ENCODE data around the gene DNLZ. TPM values are rescaled to one million over a fixed set of nuclear protein-coding genes. Genes with fewer than 3 reads are reported as not detected.

Gene DNLZ
- total and polyA plus RNA-seq, 10 donors: 15.8 to 29.8 (median 22.3) TPM

- Histone ChIP-seq H3K9me3 (no peaks in the 10 kb centered on the region), H3K36me3 (peaks cover 0 to 62% (median 13%) of the 10 kb centered on the region in 6 donors), H3K27ac (peak overlapping the region in 5 of 8 donors; percentile 54 to 99 (median 98)), H3K27me3 (replicated peaks in 1 of 7) (peaks cover 0 to 9% (median 0%) of the 10 kb centered on the region in 7 donors), H3K4me1 (peaks cover 5 to 64% (median 37%) of the 10 kb centered on the region in 6 donors), H3K4me3 (no peak overlapping the region)
- no peak for DNase-seq
- intact Hi-C loops (cut with DNase I; ENCODE audit: low total_unique reads): no loop called here
- TF ChIP-seq CTCF (IDR thresholded peaks at IDR 0.05 in 8 of 11, conservative IDR thresholded peaks at IDR 0.05 in 3 of 11): no peak
- TF ChIP-seq POLR2AphosphoS5 (IDR thresholded peaks at IDR 0.05): no peak
- TF ChIP-seq POLR2A (IDR thresholded peaks at IDR 0.05): no peak
- WGBS, 5 donors: 89 to 95% (median 92%) methylated on average over 17 to 26 of the region's 26 CpGs
Observed at GRCh38 chr9:136361754-136362449, 1.6 kb downstream of the DNLZ start.

GRCh38 chr9:136361047-136361753, 2.3 kb downstream of the DNLZ start:
- Histone ChIP-seq H3K9me3 (no peaks in the 10 kb centered on the region), H3K36me3 (peaks cover 0 to 63% (median 13%) of the 10 kb centered on the region in 6 donors), H3K4me3 (no peak overlapping the region), H3K27me3 (replicated peaks in 1 of 7) (peaks cover 0 to 9% (median 0%) of the 10 kb centered on the region in 7 donors), H3K4me1 (peaks cover 5 to 63% (median 35%) of the 10 kb centered on the region in 6 donors), H3K27ac (peak overlapping the region in 6 of 8 donors; percentile 48 to 98 (median 54))
- intact Hi-C loops (cut with DNase I; ENCODE audit: low total_unique reads): no loop called here
- WGBS, 5 donors: 68 to 86% (median 81%) methylated on average over 28 to 43 of the region's 43 CpGs
- no peak for TF ChIP-seq POLR2A (IDR thresholded peaks at IDR 0.05)
- peak in 2 of 3 donors; percentile 65 to 81 for TF ChIP-seq POLR2AphosphoS5 (IDR thresholded peaks at IDR 0.05)
- TF ChIP-seq CTCF (IDR thresholded peaks at IDR 0.05 in 8 of 11, conservative IDR thresholded peaks at IDR 0.05 in 3 of 11): no peak
- no peak for DNase-seq

- intact Hi-C loops (cut with DNase I; ENCODE audit: low total_unique reads): no loop called here
- Histone ChIP-seq H3K4me1 (peaks cover 5 to 60% (median 28%) of the 10 kb centered on the region in 6 donors), H3K9me3 (no peaks in the 10 kb centered on the region), H3K27ac (peak overlapping the region in 5 of 8 donors; percentile 51 to 98 (median 55)), H3K4me3 (no peak overlapping the region), H3K27me3 (replicated peaks in 1 of 7) (peaks cover 0 to 9% (median 0%) of the 10 kb centered on the region in 7 donors), H3K36me3 (peaks cover 0 to 68% (median 13%) of the 10 kb centered on the region in 6 donors)
- 77 to 87% (median 84%) methylated on average over 22 to 38 of the region's 38 CpGs for WGBS, 5 donors
- DNase-seq: no peak
- TF ChIP-seq POLR2A (IDR thresholded peaks at IDR 0.05) (no peak), POLR2AphosphoS5 (IDR thresholded peaks at IDR 0.05) (peak; percentile 8 to 49 (median 27))
Observed at GRCh38 chr9:136359774-136360718, 3.5 kb downstream of the DNLZ start.

DNA sequence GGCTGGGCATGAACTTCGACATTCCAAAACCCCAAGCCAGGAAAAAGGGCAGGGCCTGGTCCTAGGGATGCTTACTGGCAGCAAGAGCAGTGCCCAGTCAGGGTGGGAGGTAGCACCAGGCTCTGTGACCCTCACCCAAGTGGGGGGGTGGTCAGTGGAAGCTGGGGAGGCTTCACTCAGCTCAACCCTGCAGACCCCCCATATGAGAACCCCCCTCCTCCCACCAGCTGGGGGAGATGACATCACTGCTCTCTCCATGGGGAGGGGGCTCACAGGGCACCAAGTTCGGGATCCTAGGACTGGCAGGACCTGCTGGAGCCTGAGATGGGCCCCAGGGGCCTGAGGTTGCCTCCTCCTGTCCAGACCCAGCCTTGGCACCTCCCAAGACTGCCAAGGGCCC, 4.7 kb downstream of the DNLZ start:
- no peaks in the 10 kb centered on the region for H3K9me3 ChIP-seq
- 63 to 81% (median 79%) methylated on average over 1 to 2 of the region's 2 CpGs for WGBS, 5 donors
- no peak for TF ChIP-seq POLR2A (IDR thresholded peaks at IDR 0.05)
- TF ChIP-seq CTCF (IDR thresholded peaks at IDR 0.05 in 8 of 11, conservative IDR thresholded peaks at IDR 0.05 in 3 of 11): no peak
- no peak for TF ChIP-seq POLR2AphosphoS5 (IDR thresholded peaks at IDR 0.05)
- H3K4me3 ChIP-seq: no peak overlapping the region
- no peak for DNase-seq
- intact Hi-C loops (cut with DNase I; ENCODE audit: low total_unique reads): no loop called here
- H3K4me1 ChIP-seq: peaks cover 2 to 48% (median 24%) of the 10 kb centered on the region in 6 donors
- no peak overlapping the region for H3K27ac ChIP-seq
- peaks cover 0 to 68% (median 13%) of the 10 kb centered on the region in 6 donors for H3K36me3 ChIP-seq
- no peaks in the 10 kb centered on the region for H3K27me3 ChIP-seq (replicated peaks in 1 of 7)

All from spleen (tissue), 11 donors.